HepG2 (cell line): Measurements from ENCODE around the gene TADA2B. TPM values are rescaled to one million over a fixed set of nuclear protein-coding genes. Genes with fewer than 3 reads are reported as not detected.

Experiments
- ATAC-seq: fragments of 200-7000 bp; cut with Tn5 transposase; 3 replicates; pipeline ENCODE4 v1.9.1; 2020; ENCODE audit warnings: mild to moderate bottlenecking, moderate library complexity
- BruUV-seq: library from RNA; stranded (reverse); fragments of 400-500 nt; replicated peaks from 2 replicates; lab custom pipeline; 2021; lab: Mats Ljungman, UMichigan
- CTCF ChIA-PET: fragments of 300-600 bp; formaldehyde crosslinking; extraction: SDS; loops from one replicate; lab custom pipeline; 2021; ENCODE audit warnings: low total read pairs, inconsistent platforms, low intra/inter-chr PET ratio; lab: Yijun Ruan, JAX
- POLR2A ChIA-PET: fragments of 350-600 bp; sonication (Branson Sonifier 250); formaldehyde crosslinking; loops from one replicate; lab custom pipeline; 2020; ENCODE audit warnings: antibody characterized with exemption, inconsistent platforms; lab: Yijun Ruan, JAX
- DNase-seq: peaks from one replicate; pipeline ENCODE4 v3.0.0-alpha.2; 2015; ENCODE audit warnings: low spot score
- FAIRE-seq: peaks from 3 replicates; lab custom pipeline; 2011; peaks lifted over from hg19 to GRCh38; lab: Jason Lieb, UNC
- H2AFZ ChIP-seq: one replicate; pipeline ENCODE4 v1.6.1; 2011; ENCODE audit warnings: low read length, inconsistent platforms
- H3K27ac ChIP-seq: fragments of 300-600 bp; 3 replicates; pipeline ENCODE4 v1.8.0; 2011; ENCODE audit warnings: mixed run types, mild to moderate bottlenecking, mixed read lengths, low read length, inconsistent platforms; ENCODE audit not compliant: insufficient read depth; ENCODE audit errors: extremely low read length
- H3K27me3 ChIP-seq, 2 experiments: fragments of 200-600 bp in 1 of 2; 2 replicates in 1 of 2; 3 replicates in 1 of 2; pipeline versions ENCODE4 v1.6.0 to v1.8.0; 2011; ENCODE audit warnings: low read length in 2 of 2, mild to moderate bottlenecking in 2 of 2, moderate library complexity in 2 of 2, inconsistent platforms in 1 of 2; ENCODE audit not compliant: insufficient read depth in 2 of 2, control insufficient read depth in 1 of 2
- H3K36me3 ChIP-seq, 2 experiments: fragments of 200-600 bp in 1 of 2; replicated peaks in 1 of 2; 2 replicates in 1 of 2; 3 replicates in 1 of 2; pipeline versions ENCODE4 v1.5.1 to v1.8.0; 2011; ENCODE audit warnings: low read length in 2 of 2, inconsistent platforms in 1 of 2; ENCODE audit not compliant: insufficient read depth in 2 of 2, control insufficient read depth in 1 of 2
- H3K4me1 ChIP-seq: 2 replicates; pipeline ENCODE4 v1.5.1; 2012; ENCODE audit warnings: low read length, inconsistent platforms; ENCODE audit not compliant: insufficient read depth
- H3K4me2 ChIP-seq: 2 replicates; pipeline ENCODE4 v1.6.0; 2011; ENCODE audit warnings: low read depth, low read length, inconsistent platforms
- H3K4me3 ChIP-seq, 3 experiments: fragments of 200-600 bp in 1 of 3; sonication (generic), shearing (Covaris generic) in 1 of 3; replicated peaks in 1 of 3; 2 replicates each; pipeline ENCODE4 v1.5.1; 2011 to 2016; ENCODE audit warnings: low read length in 3 of 3, inconsistent platforms in 2 of 3, low read depth in 2 of 3, mild to moderate bottlenecking in 2 of 3, control low read depth in 1 of 3, mixed read lengths in 1 of 3; ENCODE audit not compliant: insufficient read depth in 1 of 3
- H3K79me2 ChIP-seq: one replicate; pipeline ENCODE4 v1.6.1; 2011; ENCODE audit warnings: low read length, inconsistent platforms; ENCODE audit not compliant: insufficient read depth
- H3K9ac ChIP-seq: 2 replicates; pipeline ENCODE4 v1.6.0; 2011; ENCODE audit warnings: mild to moderate bottlenecking, low read depth, low read length, inconsistent platforms; ENCODE audit not compliant: insufficient read depth
- H3K9me3 ChIP-seq: 2 replicates; pipeline ENCODE4 v1.5.1; 2012; ENCODE audit warnings: mild to moderate bottlenecking, low read length
- H4K20me1 ChIP-seq: 2 replicates; pipeline ENCODE4 v1.6.0; 2011; ENCODE audit warnings: inconsistent platforms, mild to moderate bottlenecking, low read length, moderate library complexity; ENCODE audit not compliant: insufficient read depth
- BRD4 ChIP-seq: sonication (generic); formaldehyde crosslinking; IDR thresholded peaks from 2 replicates; pipeline ENCODE4 v1.4.0; 2020; ENCODE audit warnings: missing genetic modification reagents
- CHD2 ChIP-seq: IDR thresholded peaks from 2 replicates; pipeline ENCODE4 v1.6.1; 2011; ENCODE audit warnings: low read depth, low read length, improper control_type of control experiment
- GTF2F1 ChIP-seq: fragments of 150-350 bp; IDR thresholded peaks from 2 replicates; pipeline ENCODE4 v1.6.1; 2014; ENCODE audit warnings: low read length
- HOXD1 ChIP-seq: sonication (generic); formaldehyde crosslinking; IDR thresholded peaks from 2 replicates; pipeline ENCODE4 v1.5.0; 2020; ENCODE audit warnings: missing genetic modification reagents
- KDM5A ChIP-seq: fragments of 200-600 bp; sonication (generic); IDR thresholded peaks from 2 replicates; pipeline ENCODE4 v1.7.0; 2018; ENCODE audit warnings: antibody characterized with exemption, mild to moderate bottlenecking, low read length, borderline replicate concordance
- KDM6A ChIP-seq: IDR thresholded peaks from 2 replicates; pipeline ENCODE4 v1.6.1; 2016; ENCODE audit warnings: low read depth
- MBNL3 ChIP-seq: fragments of 250-450 bp; sonication (Bioruptor Pico); conservative IDR thresholded peaks from 2 replicates; pipeline ENCODE4 v1.8.0; 2022; ENCODE audit warnings: mild to moderate bottlenecking, inconsistent platforms
- PRMT3 ChIP-seq: sonication (generic); formaldehyde crosslinking; IDR thresholded peaks from 2 replicates; pipeline ENCODE4 v1.8.1; 2022; ENCODE audit warnings: low read depth, mild to moderate bottlenecking, moderate library complexity, missing genetic modification reagents, borderline replicate concordance
- RFX1 ChIP-seq: fragments of 450-650 bp; IDR thresholded peaks from 2 replicates; pipeline ENCODE4 v1.6.1; 2017
- SRF ChIP-seq: IDR thresholded peaks from 2 replicates; pipeline ENCODE4 v1.6.1; 2011; ENCODE audit warnings: mild to moderate bottlenecking, low read depth, low read length, moderate library complexity
- SRSF9 ChIP-seq: fragments of 200-400 bp; formaldehyde crosslinking; IDR thresholded peaks from 2 replicates; pipeline ENCODE4 v1.6.1; 2018; ENCODE audit warnings: borderline replicate concordance, mild to moderate bottlenecking, low read depth, low read length; ENCODE audit not compliant: insufficient read depth, poor library complexity, severe bottlenecking
- SRY ChIP-seq: sonication (generic); formaldehyde crosslinking; IDR thresholded peaks from 2 replicates; pipeline ENCODE4 v1.8.0; 2022; ENCODE audit warnings: mild to moderate bottlenecking, missing genetic modification reagents
- TMF1 ChIP-seq: sonication (generic); formaldehyde crosslinking; IDR thresholded peaks from 2 replicates; pipeline ENCODE4 v1.8.1; 2022; ENCODE audit warnings: low read depth, missing genetic modification reagents
- ZNF143 ChIP-seq: sonication (generic); formaldehyde crosslinking; IDR thresholded peaks from 2 replicates; pipeline ENCODE4 v1.4.0; 2020; ENCODE audit warnings: missing genetic modification reagents
- ZNF652 ChIP-seq: IDR thresholded peaks from 2 replicates; pipeline ENCODE4 v1.6.1; 2016; ENCODE audit warnings: low read depth, borderline replicate concordance
- WGBS: methylation state at CpG from one replicate; pipeline ENCODE4 v1.1.6; 2017; ENCODE audit warnings: low lambda C conversion rate; 5-methylcytosine and 5-hydroxymethylcytosine counted together
- in situ Hi-C: cut with HindIII; loops from 2 replicates; pipeline ENCODE4 v1.10.0; 2017; ENCODE audit warnings: low pct_unique_long_range_greater_than_20kb; ENCODE audit not compliant: extremely low pct_ligation_motif_present
- intact Hi-C: fragments of 100-400 bp; cut with micrococcal nuclease; formaldehyde crosslinking; loops from one replicate; pipeline ENCODE4 v1.10.0; 2022; ENCODE audit not compliant: unreplicated experiment
- polyA plus RNA-seq, 8 experiments: library from polyadenylated mRNA; depleted of rRNA in 3 of 8; stranded (reverse) in 7 of 8; unstranded in 1 of 8; fragments of >200 nt; fragmentation: Illumina TruSeq in 4 of 8; extraction: Trizol in 4 of 8; gene quantifications; 2 replicates each; pipeline versions ENCODE4 v1.2.1 to v1.2.3, GENCODE V29; 2011 to 2016; ENCODE audit warnings: low read depth in 4 of 8, missing spikeins in 1 of 8, mixed read lengths in 1 of 8; ENCODE audit not compliant: insufficient read depth in 1 of 8
- total RNA-seq, 5 experiments: library from RNA; depleted of rRNA; stranded (reverse); fragments of >200 nt; fragmentation: Illumina TruSeq; extraction: Trizol; gene quantifications; 2 replicates each; pipeline ENCODE4 v1.2.3, GENCODE V29; 2016; ENCODE audit warnings: low read depth in 1 of 5
- TF ChIP-seq, protein P1 (sequence below): sonication (generic); formaldehyde crosslinking; IDR thresholded peaks from 2 replicates; pipeline ENCODE4 v1.8.0; 2022; ENCODE audit warnings: missing genetic modification reagents, mild to moderate bottlenecking, moderate library complexity, borderline replicate concordance
- TF ChIP-seq, protein P2 (sequence below): sonication (generic); formaldehyde crosslinking; IDR thresholded peaks from 2 replicates; pipeline ENCODE4 v1.4.0; 2020; ENCODE audit warnings: missing genetic modification reagents, borderline replicate concordance
- TF ChIP-seq, protein P3 (sequence below): sonication (generic); formaldehyde crosslinking; IDR thresholded peaks from 2 replicates; pipeline ENCODE4 v1.4.0; 2020; ENCODE audit warnings: missing genetic modification reagents
- TF ChIP-seq, protein P4 (sequence below): sonication (generic); formaldehyde crosslinking; IDR thresholded peaks from 2 replicates; pipeline ENCODE4 v1.5.0; 2020; ENCODE audit warnings: missing genetic modification reagents, mild to moderate bottlenecking, borderline replicate concordance

Gene TADA2B
- total and polyA plus RNA-seq, 2 of the 13 experiments (the other 11 are each of a cell fraction or from before 2014, with no cell fraction given), result 4.6 to 8.9 TPM

DNA sequence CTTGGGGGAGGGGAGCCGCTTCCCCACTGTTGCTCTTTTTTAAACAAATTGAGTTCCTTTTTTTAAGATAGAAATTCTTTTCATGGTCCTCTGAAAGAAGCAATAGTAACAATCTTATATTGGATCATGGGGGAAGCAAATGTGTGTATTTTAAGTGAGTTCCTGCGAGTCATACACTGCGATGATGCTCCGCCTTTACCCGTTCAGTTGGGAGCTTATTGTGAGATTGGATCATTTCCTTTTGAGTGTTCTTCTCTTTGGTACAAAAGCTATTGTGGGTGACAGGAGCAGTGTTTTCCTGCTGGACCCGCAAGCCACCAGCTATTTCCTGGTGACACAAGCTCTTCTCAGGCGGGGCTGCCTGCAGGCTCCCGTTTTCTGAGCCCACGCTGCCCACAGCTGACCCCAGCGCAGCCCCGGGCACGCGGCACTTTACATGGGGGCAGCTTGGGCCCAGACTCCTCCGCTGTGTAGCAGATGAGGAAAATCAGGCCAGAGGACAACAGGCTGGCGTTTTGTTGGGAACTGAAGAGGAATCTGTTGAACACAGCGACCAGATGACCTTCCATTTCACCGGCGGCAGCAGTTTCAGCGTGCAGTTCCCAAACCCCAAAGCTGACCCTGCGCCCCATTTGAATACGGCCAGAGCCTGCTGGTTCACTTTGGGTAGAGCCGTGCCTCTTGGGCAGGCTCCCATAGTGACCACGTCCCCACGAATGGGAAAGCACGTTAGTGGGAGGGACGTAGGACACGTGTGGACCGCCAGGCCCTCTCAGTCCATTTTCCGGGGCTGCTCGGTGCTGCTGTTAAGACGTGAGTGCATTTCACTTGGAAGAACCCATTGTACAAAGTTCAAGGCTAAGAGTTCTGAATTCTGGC is 12.2 kb downstream of the TADA2B start:
- POLR2A ChIA-PET, result interaction anchor here (1.8 kb wide), 1 partner anchor 12 kb away, joined by 9 read pairs; the partner anchor contains the start of gene GRPEL1
- TF ChIP-seq, protein P1, sequence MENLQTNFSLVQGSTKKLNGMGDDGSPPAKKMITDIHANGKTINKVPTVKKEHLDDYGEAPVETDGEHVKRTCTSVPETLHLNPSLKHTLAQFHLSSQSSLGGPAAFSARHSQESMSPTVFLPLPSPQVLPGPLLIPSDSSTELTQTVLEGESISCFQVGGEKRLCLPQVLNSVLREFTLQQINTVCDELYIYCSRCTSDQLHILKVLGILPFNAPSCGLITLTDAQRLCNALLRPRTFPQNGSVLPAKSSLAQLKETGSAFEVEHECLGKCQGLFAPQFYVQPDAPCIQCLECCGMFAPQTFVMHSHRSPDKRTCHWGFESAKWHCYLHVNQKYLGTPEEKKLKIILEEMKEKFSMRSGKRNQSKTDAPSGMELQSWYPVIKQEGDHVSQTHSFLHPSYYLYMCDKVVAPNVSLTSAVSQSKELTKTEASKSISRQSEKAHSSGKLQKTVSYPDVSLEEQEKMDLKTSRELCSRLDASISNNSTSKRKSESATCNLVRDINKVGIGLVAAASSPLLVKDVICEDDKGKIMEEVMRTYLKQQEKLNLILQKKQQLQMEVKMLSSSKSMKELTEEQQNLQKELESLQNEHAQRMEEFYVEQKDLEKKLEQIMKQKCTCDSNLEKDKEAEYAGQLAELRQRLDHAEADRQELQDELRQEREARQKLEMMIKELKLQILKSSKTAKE (CRISPR knock-in tag), result no peak
- no peak for TF ChIP-seq SRF
- no peak for TF ChIP-seq GTF2F1
- no peak for TF ChIP-seq KDM5A
- TF ChIP-seq, protein P2, sequence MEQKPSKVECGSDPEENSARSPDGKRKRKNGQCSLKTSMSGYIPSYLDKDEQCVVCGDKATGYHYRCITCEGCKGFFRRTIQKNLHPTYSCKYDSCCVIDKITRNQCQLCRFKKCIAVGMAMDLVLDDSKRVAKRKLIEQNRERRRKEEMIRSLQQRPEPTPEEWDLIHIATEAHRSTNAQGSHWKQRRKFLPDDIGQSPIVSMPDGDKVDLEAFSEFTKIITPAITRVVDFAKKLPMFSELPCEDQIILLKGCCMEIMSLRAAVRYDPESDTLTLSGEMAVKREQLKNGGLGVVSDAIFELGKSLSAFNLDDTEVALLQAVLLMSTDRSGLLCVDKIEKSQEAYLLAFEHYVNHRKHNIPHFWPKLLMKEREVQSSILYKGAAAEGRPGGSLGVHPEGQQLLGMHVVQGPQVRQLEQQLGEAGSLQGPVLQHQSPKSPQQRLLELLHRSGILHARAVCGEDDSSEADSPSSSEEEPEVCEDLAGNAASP (CRISPR knock-in tag), result no peak
- no peak for TF ChIP-seq BRD4
- no peak for TF ChIP-seq KDM6A (CRISPR knock-in tag)
- no peak for TF ChIP-seq RFX1
- no peak for TF ChIP-seq SRY (CRISPR knock-in tag)
- no peak for TF ChIP-seq CHD2
- TF ChIP-seq, protein P3, sequence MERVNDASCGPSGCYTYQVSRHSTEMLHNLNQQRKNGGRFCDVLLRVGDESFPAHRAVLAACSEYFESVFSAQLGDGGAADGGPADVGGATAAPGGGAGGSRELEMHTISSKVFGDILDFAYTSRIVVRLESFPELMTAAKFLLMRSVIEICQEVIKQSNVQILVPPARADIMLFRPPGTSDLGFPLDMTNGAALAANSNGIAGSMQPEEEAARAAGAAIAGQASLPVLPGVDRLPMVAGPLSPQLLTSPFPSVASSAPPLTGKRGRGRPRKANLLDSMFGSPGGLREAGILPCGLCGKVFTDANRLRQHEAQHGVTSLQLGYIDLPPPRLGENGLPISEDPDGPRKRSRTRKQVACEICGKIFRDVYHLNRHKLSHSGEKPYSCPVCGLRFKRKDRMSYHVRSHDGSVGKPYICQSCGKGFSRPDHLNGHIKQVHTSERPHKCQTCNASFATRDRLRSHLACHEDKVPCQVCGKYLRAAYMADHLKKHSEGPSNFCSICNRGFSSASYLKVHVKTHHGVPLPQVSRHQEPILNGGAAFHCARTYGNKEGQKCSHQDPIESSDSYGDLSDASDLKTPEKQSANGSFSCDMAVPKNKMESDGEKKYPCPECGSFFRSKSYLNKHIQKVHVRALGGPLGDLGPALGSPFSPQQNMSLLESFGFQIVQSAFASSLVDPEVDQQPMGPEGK (CRISPR knock-in tag), result no peak
- TF ChIP-seq ZNF143, result no peak
- TF ChIP-seq HOXD1 (CRISPR knock-in tag), result no peak
- TF ChIP-seq ZNF652 (CRISPR knock-in tag), result no peak
- TF ChIP-seq, protein P4, sequence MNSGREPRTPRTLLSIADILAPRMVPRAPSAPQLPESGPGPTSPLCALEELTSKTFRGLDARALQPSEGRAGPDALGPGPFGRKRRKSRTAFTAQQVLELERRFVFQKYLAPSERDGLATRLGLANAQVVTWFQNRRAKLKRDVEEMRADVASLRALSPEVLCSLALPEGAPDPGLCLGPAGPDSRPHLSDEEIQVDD (CRISPR knock-in tag), result no peak
- no peak for TF ChIP-seq PRMT3 (CRISPR knock-in tag)
- TF ChIP-seq TMF1 (CRISPR knock-in tag), result no peak
- no peak for TF ChIP-seq MBNL3 (CRISPR knock-in tag)
- TF ChIP-seq SRSF9, result no peak

More for the DNA sequence above, 12.2 kb downstream of the TADA2B start:
- ATAC-seq (no peak), DNase-seq (no peak), FAIRE-seq (no peak)
- Histone ChIP-seq H3K4me3 (no peak overlapping the region), H3K79me2 (no peaks in the 10 kb centered on the region), H3K9me3 (no peaks in the 10 kb centered on the region), H3K27me3 (no peaks in the 10 kb centered on the region), H3K9ac (no peak overlapping the region), H3K27ac (no peak overlapping the region), H2AFZ (no peak overlapping the region), H3K4me1 (no peaks in the 10 kb centered on the region), H3K4me2 (no peak overlapping the region), H4K20me1 (0 out of 2 replicates have a peak, but pooled peaks cover 4% of the 10 kb centered on the region), H3K36me3 (peaks cover 11 to 54% of the 10 kb centered on the region in 2 experiments; a peak in 4 of 5 replicates)
- in situ Hi-C loops, result no loop called here
- CTCF ChIA-PET, result no interaction called here
- WGBS, result 97% methylated on average over 30 of the region's 31 CpGs
- intact Hi-C loops, result no loop called here
- BruUV-seq, result TSS peak; percentile 32
